ENCODE data around the gene KLHL36. TPM values are rescaled to one million over a fixed set of nuclear protein-coding genes. Genes with fewer than 3 reads are reported as not detected.

KLHL36 gene
- total and polyA plus RNA-seq, 8 donors, result 23.8 to 50.9 (median 28.3) TPM

DNA sequence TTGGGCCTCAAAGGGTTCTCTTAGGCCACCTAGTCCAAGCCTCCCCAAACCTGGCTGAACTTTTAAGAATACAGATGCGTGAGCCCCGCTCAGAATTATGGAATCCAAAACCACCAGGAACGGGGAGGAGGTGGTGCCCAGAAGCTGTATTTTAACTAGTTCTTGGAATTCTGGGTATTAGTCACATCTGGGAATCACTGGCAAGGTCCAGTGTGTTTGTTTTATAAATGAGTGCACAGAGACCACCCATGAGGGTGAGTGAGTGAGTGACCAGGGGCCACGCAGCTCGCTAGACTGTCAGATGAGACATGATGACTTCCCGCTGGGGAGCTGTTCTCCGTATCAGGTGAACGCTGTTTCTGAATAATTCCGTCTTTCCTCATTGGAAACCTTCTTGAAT lies 14.2 kb downstream of the KLHL36 start:
- intact Hi-C loops (cut with DNase I), result no loop called here
- Histone ChIP-seq H3K36me3 (peaks cover 0 to 93% of the 10 kb centered on the region in 2 donors), H3K27ac (no peak overlapping the region), H3K27me3 (no peaks in the 10 kb centered on the region), H3K4me3 (no peak overlapping the region), H3K9me3 (no peaks in the 10 kb centered on the region), H3K4me1 (no peaks in the 10 kb centered on the region)
- ATAC-seq (no peak), DNase-seq (no peak)
- no peak for TF ChIP-seq CTCF (IDR thresholded peaks at IDR 0.05)

GRCh38 chr16:84663433-84664101 lies 15.3 kb downstream of the KLHL36 start:
- TF ChIP-seq CTCF (IDR thresholded peaks at IDR 0.05), result no peak
- no peak overlapping the region for H3K4me3 ChIP-seq
- H3K27me3 ChIP-seq, result no peaks in the 10 kb centered on the region
- no peaks in the 10 kb centered on the region for H3K9me3 ChIP-seq
- intact Hi-C loops (cut with DNase I), result no loop called here
- no peak for ATAC-seq
- H3K27ac ChIP-seq, result no peak overlapping the region
- no peaks in the 10 kb centered on the region for H3K4me1 ChIP-seq
- DNase-seq, result no peak
- H3K36me3 ChIP-seq, result peaks cover 0 to 91% of the 10 kb centered on the region in 2 donors

GRCh38 chr16:84665359-84665758 lies 17.0 kb downstream of the KLHL36 start:
- Histone ChIP-seq H3K9me3 (no peaks in the 10 kb centered on the region), H3K27ac (no peak overlapping the region), H3K27me3 (no peaks in the 10 kb centered on the region), H3K36me3 (peaks cover 0 to 73% of the 10 kb centered on the region in 2 donors), H3K4me1 (no peaks in the 10 kb centered on the region), H3K4me3 (no peak overlapping the region)
- no peak for DNase-seq
- ATAC-seq, result no peak
- no peak for TF ChIP-seq CTCF (IDR thresholded peaks at IDR 0.05)
- intact Hi-C loops (cut with DNase I), result no loop called here

GRCh38 chr16:84665843-84666242 lies 17.5 kb downstream of the KLHL36 start:
- no peaks in the 10 kb centered on the region for H3K27me3 ChIP-seq
- no peak for TF ChIP-seq CTCF (IDR thresholded peaks at IDR 0.05)
- intact Hi-C loops (cut with DNase I), result no loop called here
- peaks cover 0 to 68% of the 10 kb centered on the region in 2 donors for H3K36me3 ChIP-seq
- H3K4me1 ChIP-seq, result no peaks in the 10 kb centered on the region
- ATAC-seq, result no peak
- no peak for DNase-seq
- H3K4me3 ChIP-seq, result no peak overlapping the region
- no peak overlapping the region for H3K27ac ChIP-seq
- H3K9me3 ChIP-seq, result no peaks in the 10 kb centered on the region

- TF ChIP-seq CTCF (IDR thresholded peaks at IDR 0.05), result no peak
- DNase-seq (no peak), ATAC-seq (no peak)
- H3K9me3 ChIP-seq, result no peaks in the 10 kb centered on the region
- intact Hi-C loops (cut with DNase I), result no loop called here
- peaks cover 0 to 49% of the 10 kb centered on the region in 2 donors for H3K36me3 ChIP-seq
- no peaks in the 10 kb centered on the region for H3K27me3 ChIP-seq
- H3K27ac ChIP-seq, result no peak overlapping the region
- H3K4me3 ChIP-seq, result no peak overlapping the region
- no peaks in the 10 kb centered on the region for H3K4me1 ChIP-seq
Observed at GRCh38 chr16:84667600-84668309, 19.4 kb downstream of the KLHL36 start.
